Measurements from ENCODE around the gene TBL1X.

TBL1X gene

DNA sequence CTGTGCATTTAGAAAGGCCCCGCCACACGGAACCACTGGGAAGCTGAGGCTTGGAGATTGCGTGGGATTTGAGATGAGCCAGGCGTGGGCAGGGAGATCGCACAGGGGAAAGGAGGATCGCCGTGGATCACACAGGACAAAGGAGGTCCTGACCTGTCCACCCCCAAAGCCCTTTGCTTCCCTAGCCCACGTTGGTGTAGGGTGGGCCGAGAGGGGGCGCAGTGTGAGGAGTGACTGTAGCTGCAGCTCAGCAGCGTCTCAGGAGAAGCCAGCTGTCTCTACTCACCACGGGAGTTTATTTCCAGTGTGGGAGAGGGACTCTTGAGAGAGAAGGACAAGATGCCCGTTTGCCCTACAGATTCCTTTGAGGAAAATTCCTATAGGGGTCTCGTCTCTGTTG lies 62.1 kb downstream of the TBL1X start:
- no peak overlapping the region for H3K27ac ChIP-seq
- TF ChIP-seq, protein P1, sequence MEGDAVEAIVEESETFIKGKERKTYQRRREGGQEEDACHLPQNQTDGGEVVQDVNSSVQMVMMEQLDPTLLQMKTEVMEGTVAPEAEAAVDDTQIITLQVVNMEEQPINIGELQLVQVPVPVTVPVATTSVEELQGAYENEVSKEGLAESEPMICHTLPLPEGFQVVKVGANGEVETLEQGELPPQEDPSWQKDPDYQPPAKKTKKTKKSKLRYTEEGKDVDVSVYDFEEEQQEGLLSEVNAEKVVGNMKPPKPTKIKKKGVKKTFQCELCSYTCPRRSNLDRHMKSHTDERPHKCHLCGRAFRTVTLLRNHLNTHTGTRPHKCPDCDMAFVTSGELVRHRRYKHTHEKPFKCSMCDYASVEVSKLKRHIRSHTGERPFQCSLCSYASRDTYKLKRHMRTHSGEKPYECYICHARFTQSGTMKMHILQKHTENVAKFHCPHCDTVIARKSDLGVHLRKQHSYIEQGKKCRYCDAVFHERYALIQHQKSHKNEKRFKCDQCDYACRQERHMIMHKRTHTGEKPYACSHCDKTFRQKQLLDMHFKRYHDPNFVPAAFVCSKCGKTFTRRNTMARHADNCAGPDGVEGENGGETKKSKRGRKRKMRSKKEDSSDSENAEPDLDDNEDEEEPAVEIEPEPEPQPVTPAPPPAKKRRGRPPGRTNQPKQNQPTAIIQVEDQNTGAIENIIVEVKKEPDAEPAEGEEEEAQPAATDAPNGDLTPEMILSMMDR (IDR thresholded peaks at IDR 0.05), result no peak
- no peak for TF ChIP-seq ZFX (IDR thresholded peaks at IDR 0.05; ENCODE audit: borderline replicate concordance)

DNA sequence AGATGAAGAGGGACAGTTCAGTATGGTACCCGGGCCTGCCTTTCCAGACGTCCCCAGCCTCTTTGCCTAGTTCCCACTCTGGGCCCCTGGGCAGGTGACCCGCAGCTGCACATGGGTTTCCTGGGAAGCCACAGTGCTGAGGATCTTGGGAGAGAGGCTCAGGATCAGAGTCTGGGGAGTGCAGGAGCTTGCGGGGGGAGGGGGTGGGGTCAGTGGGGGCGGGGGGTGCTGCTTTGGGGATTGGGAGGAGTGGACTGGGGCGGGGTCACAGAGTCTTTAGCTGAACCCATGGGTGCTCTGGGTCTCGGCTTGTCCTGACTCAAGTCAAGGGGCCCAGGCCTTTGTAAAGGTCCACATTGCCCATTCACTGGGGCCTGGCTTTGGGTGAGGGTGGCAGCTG lies 63.6 kb downstream of the TBL1X start:
- TF ChIP-seq, protein P1 (IDR thresholded peaks at IDR 0.05), result no peak
- TF ChIP-seq ZFX (IDR thresholded peaks at IDR 0.05; ENCODE audit: borderline replicate concordance), result no peak
- no peak overlapping the region for H3K27ac ChIP-seq

DNA sequence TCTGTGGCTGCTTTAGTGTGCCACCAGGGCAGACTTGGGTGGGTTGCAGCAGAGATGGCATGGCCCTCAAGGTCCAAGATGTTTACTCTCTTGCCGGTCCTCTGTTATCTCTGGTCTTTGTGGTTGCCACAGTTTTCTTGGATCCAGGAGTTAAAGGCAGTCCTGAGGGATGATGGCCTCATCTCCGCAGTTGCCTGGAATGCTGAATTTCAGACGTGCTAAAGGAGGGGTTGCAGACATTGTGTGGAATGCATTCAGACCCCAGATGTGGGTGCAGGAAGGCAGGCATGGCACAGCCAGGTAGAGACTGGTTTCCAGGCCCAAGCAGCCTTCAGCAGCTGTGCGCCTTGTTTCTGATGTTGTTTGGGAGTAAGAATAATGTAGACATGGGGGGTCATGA lies 64.4 kb downstream of the TBL1X start:
- H3K27ac ChIP-seq, result no peak overlapping the region
- TF ChIP-seq, protein P1 (IDR thresholded peaks at IDR 0.05), result no peak
- TF ChIP-seq ZFX (IDR thresholded peaks at IDR 0.05; ENCODE audit: borderline replicate concordance), result no peak

DNA sequence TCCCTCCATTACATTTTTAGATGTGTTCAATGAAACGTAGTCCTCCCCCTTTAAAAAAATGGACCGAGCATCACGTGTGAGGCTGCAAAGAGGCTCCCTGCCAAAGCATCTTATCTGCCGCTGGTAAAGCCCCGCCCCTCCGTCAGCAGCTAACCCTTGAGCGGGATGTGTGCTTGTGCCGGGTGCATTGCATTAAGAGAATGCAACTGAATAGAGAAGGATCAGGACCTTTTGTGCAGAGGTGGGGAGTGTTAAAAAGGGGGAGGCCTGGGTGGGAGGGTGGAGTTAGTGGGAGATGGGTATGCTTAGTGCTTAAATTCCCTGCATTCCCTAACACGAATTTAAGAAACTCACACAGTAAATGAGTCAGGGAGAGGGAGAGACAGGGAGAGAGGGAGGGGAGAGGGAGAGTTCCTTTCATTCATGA lies 66.0 kb downstream of the TBL1X start:
- H3K27ac ChIP-seq, result no peak overlapping the region
- TF ChIP-seq, protein P1 (IDR thresholded peaks at IDR 0.05), result no peak
- no peak for TF ChIP-seq ZFX (IDR thresholded peaks at IDR 0.05; ENCODE audit: borderline replicate concordance)

DNA sequence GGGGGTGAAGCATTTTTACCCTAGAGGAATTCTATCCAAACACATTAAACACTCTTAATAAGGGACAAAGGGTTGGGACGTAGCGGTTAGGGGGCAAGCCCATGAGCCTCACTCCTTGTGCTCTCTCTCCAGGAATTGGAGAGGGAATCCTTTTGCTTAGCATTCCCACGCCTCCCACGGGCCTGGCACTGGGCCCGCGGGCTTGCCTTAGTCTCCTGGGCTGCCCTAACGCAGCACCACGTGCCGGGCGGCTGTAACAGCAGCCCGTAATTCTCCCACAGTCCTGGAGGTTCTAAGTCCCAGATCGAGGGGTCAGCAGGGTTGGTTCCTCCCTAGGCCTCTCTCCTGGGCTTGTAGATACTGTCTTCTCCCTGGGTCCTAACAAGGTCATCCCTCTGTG lies 67.5 kb downstream of the TBL1X start:
- TF ChIP-seq, protein P1 (IDR thresholded peaks at IDR 0.05), result no peak
- TF ChIP-seq ZFX (IDR thresholded peaks at IDR 0.05; ENCODE audit: borderline replicate concordance), result no peak
- no peak overlapping the region for H3K27ac ChIP-seq

DNA sequence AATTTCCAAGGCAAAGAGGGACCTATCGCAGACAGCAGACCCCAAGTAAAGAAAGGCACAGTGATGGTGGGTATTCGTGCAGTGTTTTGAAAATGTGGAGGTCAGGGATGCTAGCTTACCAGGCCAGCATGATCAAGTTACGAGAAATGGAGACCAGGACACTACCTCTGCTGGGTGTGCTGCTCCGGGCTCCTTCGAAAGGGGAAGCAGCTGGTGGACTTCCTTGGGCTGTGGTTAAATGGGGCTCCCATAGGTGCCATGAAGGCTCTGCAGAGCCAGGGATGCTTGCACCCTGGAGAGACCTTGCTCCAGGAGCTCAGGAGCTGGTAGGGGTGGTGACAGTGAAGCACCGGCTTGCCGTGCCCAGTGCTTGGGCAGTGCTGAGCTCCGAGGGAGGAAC lies 68.8 kb downstream of the TBL1X start:
- no peak overlapping the region for H3K27ac ChIP-seq
- no peak for TF ChIP-seq ZFX (IDR thresholded peaks at IDR 0.05; ENCODE audit: borderline replicate concordance)
- TF ChIP-seq, protein P1 (IDR thresholded peaks at IDR 0.05), result no peak

DNA sequence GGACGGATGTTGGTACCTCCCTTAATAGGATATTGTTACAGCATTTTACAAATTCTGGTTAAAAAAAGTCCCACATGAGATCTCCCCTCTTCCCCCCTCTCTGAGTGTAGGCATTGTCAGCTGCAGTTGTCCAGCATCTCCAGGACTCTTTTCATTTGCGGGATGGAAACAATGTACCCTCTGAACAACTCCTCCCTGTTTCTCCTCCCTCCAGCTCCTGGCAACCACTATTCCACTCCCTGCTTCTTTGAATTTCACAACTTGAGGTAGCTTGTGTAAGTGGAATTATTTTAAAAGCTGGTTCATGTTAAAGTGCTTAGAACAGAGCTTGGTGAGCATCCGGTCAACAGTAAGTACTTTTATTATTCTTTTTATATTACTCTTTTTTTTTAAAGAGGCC lies 69.8 kb downstream of the TBL1X start:
- TF ChIP-seq, protein P1 (IDR thresholded peaks at IDR 0.05), result no peak
- no peak for TF ChIP-seq ZFX (IDR thresholded peaks at IDR 0.05; ENCODE audit: borderline replicate concordance)
- H3K27ac ChIP-seq, result no peak overlapping the region
